Measurements from ENCODE around the gene USP34. TPM values are rescaled to one million over a fixed set of nuclear protein-coding genes. Genes with fewer than 3 reads are reported as not detected.

The USP34 gene
- total RNA-seq, 1 experiment from 2014 or later, result 76.3 TPM

- Histone ChIP-seq H3K79me2 (ENCODE audit: insufficient read depth, low read length) (peaks cover 96% of the 10 kb centered on the region), H3K9me2 (ENCODE audit: insufficient read depth) (no peaks in the 10 kb centered on the region), H3K27me3 (ENCODE audit: insufficient read depth, low read length) (no peaks in the 10 kb centered on the region), H2AFZ (ENCODE audit: low read depth, low read length, poor library complexity, severe bottlenecking) (no peak overlapping the region), H3K4me1 (ENCODE audit: control insufficient read depth in 1 of 2, insufficient read depth in 2 of 2, low read length in 2 of 2) (no peaks in the 10 kb centered on the region), H3K4me3 (replicated peaks in 1 of 2; ENCODE audit: low read depth in 1 of 2, low read length in 2 of 2) (no peak overlapping the region), H3K36me3 (ENCODE audit: control insufficient read depth in 1 of 2, insufficient read depth in 2 of 2, low read length in 2 of 2) (peaks cover 0 to 6% of the 10 kb centered on the region in 2 experiments; a peak in 1 of 4 replicates), H4K20me1 (ENCODE audit: insufficient read depth) (0 out of 2 replicates have a peak, but pooled peaks cover 3% of the 10 kb centered on the region), H3K4me2 (ENCODE audit: low read length) (no peak overlapping the region), H3K9me3 (ENCODE audit: control insufficient read depth in 1 of 2, insufficient read depth in 1 of 2, low read depth in 1 of 2, low read length in 2 of 2) (peaks cover 0 to 8% of the 10 kb centered on the region in 2 experiments; a peak in 1 of 4 replicates), H3K27ac (ENCODE audit: low read depth, low read length) (no peak overlapping the region), H3K9ac (ENCODE audit: low read length) (no peak overlapping the region)
- RAD21 ChIA-PET (ENCODE audit: low non-redundant PET in 1 of 2, low total read pairs in 2 of 2, uncharacterized antibody in 2 of 2, unreplicated experiment in 2 of 2), result no interaction called here
- TF ChIP-seq, protein P1, sequence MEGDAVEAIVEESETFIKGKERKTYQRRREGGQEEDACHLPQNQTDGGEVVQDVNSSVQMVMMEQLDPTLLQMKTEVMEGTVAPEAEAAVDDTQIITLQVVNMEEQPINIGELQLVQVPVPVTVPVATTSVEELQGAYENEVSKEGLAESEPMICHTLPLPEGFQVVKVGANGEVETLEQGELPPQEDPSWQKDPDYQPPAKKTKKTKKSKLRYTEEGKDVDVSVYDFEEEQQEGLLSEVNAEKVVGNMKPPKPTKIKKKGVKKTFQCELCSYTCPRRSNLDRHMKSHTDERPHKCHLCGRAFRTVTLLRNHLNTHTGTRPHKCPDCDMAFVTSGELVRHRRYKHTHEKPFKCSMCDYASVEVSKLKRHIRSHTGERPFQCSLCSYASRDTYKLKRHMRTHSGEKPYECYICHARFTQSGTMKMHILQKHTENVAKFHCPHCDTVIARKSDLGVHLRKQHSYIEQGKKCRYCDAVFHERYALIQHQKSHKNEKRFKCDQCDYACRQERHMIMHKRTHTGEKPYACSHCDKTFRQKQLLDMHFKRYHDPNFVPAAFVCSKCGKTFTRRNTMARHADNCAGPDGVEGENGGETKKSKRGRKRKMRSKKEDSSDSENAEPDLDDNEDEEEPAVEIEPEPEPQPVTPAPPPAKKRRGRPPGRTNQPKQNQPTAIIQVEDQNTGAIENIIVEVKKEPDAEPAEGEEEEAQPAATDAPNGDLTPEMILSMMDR (IDR thresholded peaks at IDR 0.05 in 2 of 3, conservative IDR thresholded peaks at IDR 0.05 in 1 of 3; ENCODE audit: borderline replicate concordance in 1 of 3, insufficient read depth in 1 of 3, low read depth in 2 of 3, low read length in 2 of 3), result no peak
- TF ChIP-seq EZH2phosphoT487 (IDR thresholded peaks at IDR 0.05; ENCODE audit: borderline replicate concordance) (no peak), ZBTB33 (IDR thresholded peaks at IDR 0.05; ENCODE audit: extremely low read depth, insufficient replicate concordance, low read length) (no peak), ZNF274 (IDR thresholded peaks at IDR 0.05; ENCODE audit: low read depth, low read length) (no peak), SIN3A (IDR thresholded peaks at IDR 0.05; ENCODE audit: low read depth) (no peak), EZH2 (IDR thresholded peaks at IDR 0.05) (no peak), POLR2A (IDR thresholded peaks at IDR 0.05; ENCODE audit: borderline replicate concordance, extremely low read depth, insufficient read depth, insufficient read length) (no peak), RAD21 (IDR thresholded peaks at IDR 0.05; ENCODE audit: low read depth) (no peak), YY1 (IDR thresholded peaks at IDR 0.05; ENCODE audit: extremely low read depth, insufficient replicate concordance, low read depth, low read length) (no peak), CEBPB (IDR thresholded peaks at IDR 0.05; ENCODE audit: low read depth) (no peak), CBX3 (IDR thresholded peaks at IDR 0.05; ENCODE audit: low read depth) (no peak), REST (IDR thresholded peaks at IDR 0.05; ENCODE audit: low read depth) (no peak), MAX (IDR thresholded peaks at IDR 0.05) (no peak), ATF3 (IDR thresholded peaks at IDR 0.05) (no peak), SRF (IDR thresholded peaks at IDR 0.05; ENCODE audit: low read depth) (no peak), EGR1 (IDR thresholded peaks at IDR 0.05; ENCODE audit: low read depth) (no peak), ELF1 (IDR thresholded peaks at IDR 0.05; ENCODE audit: borderline replicate concordance, low read depth) (no peak), JUND (IDR thresholded peaks at IDR 0.05) (no peak), TCF7L2 (IDR thresholded peaks at IDR 0.05; ENCODE audit: borderline replicate concordance, extremely low read depth, insufficient read depth, insufficient read length) (no peak)
- ATAC-seq (no peak), DNase-seq (ENCODE audit: low read depth, low spot score) (no peak)
- intact Hi-C loops (cut with micrococcal nuclease), result no loop called here
- no TSS peak for BruUV-seq (replicated peaks)
- POLR2A ChIA-PET, result no interaction called here
- CTCF ChIA-PET, result no interaction called here
Observed at GRCh38 chr2:61357681-61358080, 113.2 kb downstream of the USP34 start.

All from HCT116 (cell line).